Kidney (tissue), 14 donors: ENCODE data around the gene LCOR. TPM values are rescaled to one million over a fixed set of nuclear protein-coding genes. Genes with fewer than 3 reads are reported as not detected.

Source experiments
- DNase-seq, 5 donors: peaks; one replicate each; pipeline ENCODE4 v3.0.0-alpha.2; 2013 to 2020
- FAIRE-seq: peaks from 2 replicates; lab custom pipeline; 2012; peaks lifted over from hg19 to GRCh38; lab: Jason Lieb, UNC
- H3K27ac ChIP-seq, 2 donors: one replicate each; pipeline ENCODE4 v1.7.0; 2013; ENCODE audit warnings: low read depth in 2 of 2, low read length in 2 of 2, inconsistent platforms in 1 of 2
- H3K27me3 ChIP-seq: one replicate; pipeline ENCODE4 v1.7.1; 2013; ENCODE audit warnings: low read length, inconsistent platforms; ENCODE audit not compliant: control insufficient read depth, insufficient read depth
- H3K36me3 ChIP-seq, 3 donors: one replicate each; pipeline versions ENCODE4 v1.7.0 to v1.7.1; 2013; ENCODE audit warnings: low read length in 3 of 3, control low read depth in 1 of 3, inconsistent platforms in 1 of 3; ENCODE audit not compliant: insufficient read depth in 3 of 3, control insufficient read depth in 2 of 3
- H3K4me1 ChIP-seq, 3 donors: one replicate each; pipeline versions ENCODE4 v1.7.0 to v1.7.1; 2013; ENCODE audit warnings: low read length in 3 of 3, inconsistent platforms in 1 of 3, low read depth in 1 of 3; ENCODE audit not compliant: control insufficient read depth in 2 of 3, insufficient read depth in 2 of 3
- H3K4me3 ChIP-seq, 3 donors: one replicate each; pipeline versions ENCODE4 v1.7.0 to v1.8.1; 2013; ENCODE audit warnings: low read length in 3 of 3, control low read depth in 1 of 3, inconsistent platforms in 1 of 3
- H3K9ac ChIP-seq, 3 donors: one replicate each; pipeline versions ENCODE4 v1.7.0 to v1.7.1; 2013; ENCODE audit warnings: low read length in 3 of 3, control low read depth in 1 of 3, inconsistent platforms in 1 of 3
- H3K9me3 ChIP-seq, 3 donors: one replicate each; pipeline versions ENCODE4 v1.7.0 to v1.7.1; 2013; ENCODE audit warnings: low read length in 3 of 3, control low read depth in 1 of 3, inconsistent platforms in 1 of 3; ENCODE audit not compliant: control insufficient read depth in 2 of 3, insufficient read depth in 1 of 3
- CTCF ChIP-seq: IDR thresholded peaks from 3 replicates; pipeline ENCODE4 v1.5.1; 2012; ENCODE audit warnings: mild to moderate bottlenecking, moderate library complexity, borderline replicate concordance; ENCODE audit not compliant: insufficient read depth; ENCODE audit errors: extremely low read depth
- intact Hi-C: fragments of 100-400 bp; cut with DNase I; formaldehyde crosslinking; loops from one replicate; pipeline ENCODE4 v1.11.1; 2022
- polyA plus RNA-seq: library from polyadenylated mRNA; stranded (reverse); fragments of 350-450 nt; fragmentation: Illumina TruSeq; extraction: RNeasy Lipid Tissue Mini Kit (QIAGEN cat#74804); gene quantifications from one replicate; pipeline ENCODE4 v1.2.3, GENCODE V29; 2014; ENCODE audit warnings: low read depth, low replicate concordance; ENCODE audit not compliant: insufficient read depth
- total RNA-seq: library from RNA; stranded (reverse); fragmentation: NEBNext Ultra II Directional; extraction: Animal tissue kit (Norgen Biotek cat#: 25700); gene quantifications from one replicate; pipeline ENCODE4 v1.2.1, GENCODE V29; 2021
- donor health status: control.
- donor health status: control.
- donor health status: control.
- donor health status: control.
- donor health status: control.
- donor health status: DM: yes; HTN: yes; CAD: no.
- donor health status: Normal renal cell carcinoma (clear cell type).

Gene LCOR
- total and polyA plus RNA-seq, 2 donors from 2014 or later, result 2.8 to 48.5 TPM

- Histone ChIP-seq H3K27me3 (no peaks in the 10 kb centered on the region), H3K9me3 (no peaks in the 10 kb centered on the region), H3K27ac (no peak overlapping the region), H3K4me3 (no peak overlapping the region), H3K36me3 (no peaks in the 10 kb centered on the region), H3K4me1 (no peaks in the 10 kb centered on the region), H3K9ac (no peak overlapping the region)
- no peak for FAIRE-seq
- DNase-seq, result no peak
- intact Hi-C loops, result no loop called here
- TF ChIP-seq CTCF, result no peak
These were observed 18.0 kb downstream of the LCOR start for GRCh38 chr10:96850113-96850512.

- intact Hi-C loops, result no loop called here
- no peaks in the 10 kb centered on the region for H3K27me3 ChIP-seq
- no peak overlapping the region for H3K4me3 ChIP-seq
- H3K4me1 ChIP-seq, result no peaks in the 10 kb centered on the region
- TF ChIP-seq CTCF, result no peak
- DNase-seq (no peak), FAIRE-seq (no peak)
- no peak overlapping the region for H3K27ac ChIP-seq
- H3K9me3 ChIP-seq, result no peaks in the 10 kb centered on the region
- H3K36me3 ChIP-seq, result no peaks in the 10 kb centered on the region
- no peak overlapping the region for H3K9ac ChIP-seq
These were observed 18.7 kb downstream of the LCOR start for GRCh38 chr10:96850825-96851224.

- no peak overlapping the region for H3K27ac ChIP-seq
- DNase-seq, result no peak
- no peaks in the 10 kb centered on the region for H3K9me3 ChIP-seq
- no peak for FAIRE-seq
- no peaks in the 10 kb centered on the region for H3K36me3 ChIP-seq
- no peak overlapping the region for H3K9ac ChIP-seq
- intact Hi-C loops, result no loop called here
- H3K27me3 ChIP-seq, result no peaks in the 10 kb centered on the region
- H3K4me1 ChIP-seq, result no peaks in the 10 kb centered on the region
- H3K4me3 ChIP-seq, result no peak overlapping the region
- TF ChIP-seq CTCF, result no peak
These were observed 19.2 kb downstream of the LCOR start for GRCh38 chr10:96851281-96851680.

GRCh38 chr10:96856317-96856716 is 24.2 kb downstream of the LCOR start:
- no peaks in the 10 kb centered on the region for H3K27me3 ChIP-seq
- TF ChIP-seq CTCF, result no peak
- H3K4me3 ChIP-seq, result no peak overlapping the region
- FAIRE-seq (no peak), DNase-seq (no peak)
- no peak overlapping the region for H3K27ac ChIP-seq
- no peak overlapping the region for H3K9ac ChIP-seq
- no peaks in the 10 kb centered on the region for H3K36me3 ChIP-seq
- no peaks in the 10 kb centered on the region for H3K9me3 ChIP-seq
- intact Hi-C loops, result no loop called here
- peaks cover 0 to 4% (median 0%) of the 10 kb centered on the region in 3 donors for H3K4me1 ChIP-seq
